Astrocyte of the cerebellum (primary cell): ENCODE results near the gene SENP2.

Experiments used
- DNase-seq: peaks from one replicate; pipeline ENCODE4 v3.0.0-alpha.2; 2011; ENCODE audit warnings: low read depth
- H3K4me3 ChIP-seq: 2 replicates; pipeline ENCODE4 v1.5.1; 2011; ENCODE audit warnings: mild to moderate bottlenecking, low read depth, low read length, moderate library complexity
- CTCF ChIP-seq: IDR thresholded peaks from 2 replicates; pipeline ENCODE4 v1.5.1; 2012; ENCODE audit warnings: low read length, low read depth, moderate library complexity, mild to moderate bottlenecking; ENCODE audit errors: missing control alignments
- in situ Hi-C: cut with HindIII; loops from 2 replicates; pipeline ENCODE4 v1.10.0; 2017; ENCODE audit warnings: low sequenced_read_pairs

SENP2 gene

GRCh38 chr3:185645596-185646381 is 59.7 kb downstream of the SENP2 start:
- DNase-seq, result no peak
- no peak for TF ChIP-seq CTCF
- no peak overlapping the region for H3K4me3 ChIP-seq
- in situ Hi-C loops, result no loop called here

GRCh38 chr3:185646382-185647133 is 60.5 kb downstream of the SENP2 start:
- no peak for DNase-seq
- TF ChIP-seq CTCF, result no peak
- no peak overlapping the region for H3K4me3 ChIP-seq
- in situ Hi-C loops, result no loop called here

DNA sequence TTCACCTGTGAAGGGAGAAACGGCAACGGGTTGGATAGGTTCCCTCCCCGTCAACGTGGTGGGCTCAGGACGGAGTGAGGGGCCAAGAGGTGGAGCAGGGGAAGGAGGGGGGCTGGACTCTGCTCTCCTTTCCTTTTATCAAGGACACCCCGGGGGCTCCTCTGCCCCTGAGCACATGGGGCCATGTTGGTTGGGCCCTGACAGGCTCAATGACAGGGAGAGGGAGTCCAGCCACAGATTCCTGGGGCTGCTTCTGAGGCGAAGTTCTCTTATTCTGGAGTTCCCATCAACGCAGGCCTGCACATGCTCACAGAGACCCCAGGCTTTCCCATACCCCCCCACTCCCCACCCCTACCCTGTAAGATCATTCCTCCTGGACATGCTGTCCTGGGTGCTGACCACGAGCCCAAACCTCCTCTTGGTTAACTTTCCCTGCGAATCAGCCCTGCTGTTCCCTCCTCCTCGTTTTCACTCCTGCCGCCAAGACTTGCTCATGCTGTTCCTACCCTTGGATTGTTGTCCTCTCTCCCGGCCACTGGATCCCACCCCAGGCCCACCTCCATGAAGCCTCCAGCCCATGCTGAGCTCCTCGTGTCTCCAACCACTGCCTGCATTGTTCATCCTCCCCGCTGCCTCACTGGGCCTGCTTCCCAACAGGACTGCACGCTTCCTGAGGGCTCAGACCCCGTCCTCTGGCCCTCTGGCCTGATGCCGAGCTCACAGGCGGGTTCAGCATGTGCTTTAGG is 61.2 kb downstream of the SENP2 start:
- no peak for DNase-seq
- no peak for TF ChIP-seq CTCF

DNA sequence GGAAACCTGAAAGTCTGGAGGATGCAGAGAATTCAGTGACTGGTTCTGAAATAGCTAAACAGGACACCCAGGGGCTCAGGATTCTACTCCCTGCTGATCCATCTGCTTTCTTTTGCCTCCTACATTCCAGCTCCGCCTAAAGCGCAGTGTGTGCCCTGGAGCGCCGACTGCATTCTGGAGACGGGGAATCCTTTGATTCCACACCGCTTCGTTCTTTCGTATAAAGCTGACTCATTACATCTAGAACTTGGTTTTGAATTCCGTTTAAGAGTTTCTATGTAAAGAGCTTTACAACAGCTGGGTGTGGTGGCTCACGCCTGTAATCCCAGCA is 61.8 kb downstream of the SENP2 start:
- no peak for TF ChIP-seq CTCF
- in situ Hi-C loops, result no loop called here

More for the DNA sequence above, 61.2 kb downstream of the SENP2 start:
- H3K4me3 ChIP-seq, result no peak overlapping the region
- in situ Hi-C loops, result no loop called here

DNA sequence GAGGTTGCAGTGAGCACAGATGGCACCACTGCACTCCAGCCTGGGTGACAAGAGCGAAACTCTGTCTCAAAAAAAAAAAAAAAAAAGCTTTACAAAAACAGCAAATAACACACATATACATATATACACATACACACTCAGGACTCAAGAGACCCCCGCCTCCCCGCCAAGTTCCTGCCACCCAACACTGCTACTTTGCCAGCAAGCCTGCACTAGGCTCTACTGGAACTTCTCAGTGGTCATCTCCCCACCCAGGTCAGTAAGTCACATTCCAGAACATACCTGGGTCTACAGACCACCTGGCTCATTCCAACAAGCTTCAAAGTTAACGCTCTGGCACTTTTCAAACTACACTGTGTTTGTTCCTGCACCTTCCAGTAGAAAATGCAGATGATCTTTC is 62.3 kb downstream of the SENP2 start:
- no peak for DNase-seq
- no peak overlapping the region for H3K4me3 ChIP-seq
- in situ Hi-C loops, result no loop called here
- no peak for TF ChIP-seq CTCF

More for the DNA sequence above, 61.8 kb downstream of the SENP2 start:
- no peak overlapping the region for H3K4me3 ChIP-seq
- no peak for DNase-seq

GRCh38 chr3:185649414-185649813 is 63.3 kb downstream of the SENP2 start:
- no peak for DNase-seq
- no peak for TF ChIP-seq CTCF
- in situ Hi-C loops, result no loop called here
- no peak overlapping the region for H3K4me3 ChIP-seq
